ENCODE data around the gene APMAP.

The APMAP gene

DNA sequence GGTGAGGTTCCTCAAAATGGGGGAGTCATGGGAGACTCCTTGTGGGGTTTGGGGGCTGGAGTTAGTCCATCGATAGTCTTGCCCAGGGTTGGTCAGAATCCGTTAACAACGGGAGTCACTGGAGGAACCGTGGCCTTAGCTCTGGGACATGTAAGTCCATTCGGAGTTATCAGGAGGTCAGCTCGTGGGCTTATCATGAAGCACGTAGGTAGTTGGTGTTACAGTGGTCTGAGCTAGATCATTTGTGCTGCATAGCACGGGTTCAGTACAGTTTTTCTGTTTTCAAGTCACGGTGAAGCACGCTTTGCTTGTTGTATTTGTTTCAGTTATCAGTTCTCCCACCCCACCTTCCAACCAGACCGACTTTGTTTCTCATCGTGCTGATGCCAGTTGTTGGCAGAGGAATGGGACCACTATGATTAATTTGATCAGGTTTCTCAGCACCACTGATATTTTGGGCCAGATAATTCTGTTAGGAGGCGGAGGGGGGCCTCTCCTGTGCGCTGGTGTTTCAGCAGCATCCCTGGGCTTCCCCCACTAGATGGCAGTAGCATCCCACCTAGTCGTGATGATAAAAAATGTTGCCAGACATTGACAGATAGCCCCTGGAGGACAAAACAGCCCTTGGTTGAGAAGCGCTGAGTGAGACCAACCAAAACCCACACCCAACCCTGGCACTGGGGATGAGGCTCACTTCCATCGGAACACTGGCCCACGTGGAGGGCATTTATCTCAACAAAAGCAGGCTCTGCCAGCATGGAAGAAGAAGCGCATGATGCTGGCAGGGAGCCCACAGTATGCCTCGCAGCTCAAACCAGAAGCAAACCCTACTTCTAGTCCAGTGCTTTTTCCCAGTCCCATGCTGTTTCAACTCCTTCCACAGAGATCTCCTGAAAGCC, 2.2 kb upstream of the APMAP start:
- in situ Hi-C loops (cut with MboI; ENCODE audit: low sequenced_read_pairs), result loop anchor here (5.0 to 25.0 kb wide), 4 partner anchors 68 to 868 kb away; partner anchors contain the start of gene GINS1
- Histone ChIP-seq H3K4me3 (no peak overlapping the region), H3K27me3 (ENCODE audit: low read depth) (no peaks in the 10 kb centered on the region), H3K9me3 (no peaks in the 10 kb centered on the region), H3K4me1 (peaks cover 26% of the 10 kb centered on the region), H3K36me3 (replicated peaks) (peaks cover 3% of the 10 kb centered on the region)
- DNase-seq (ENCODE audit: low spot score in 2 of 2), result peak; percentile 65 to 86

DNA sequence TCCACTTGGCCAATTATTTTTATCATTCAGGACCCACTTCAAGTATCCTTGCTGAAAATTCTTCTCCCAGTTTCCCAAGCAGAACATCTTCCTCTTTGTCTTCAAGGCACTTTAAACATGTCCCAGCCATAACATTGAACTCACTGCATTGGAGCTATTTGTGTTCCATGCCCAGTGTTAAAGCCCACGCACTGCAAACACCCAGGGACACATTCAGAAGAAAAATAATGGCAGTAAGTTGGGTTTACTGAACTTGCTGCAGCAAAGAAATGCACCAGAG, 1.6 kb upstream of the APMAP start:
- no peak overlapping the region for H3K4me3 ChIP-seq
- H3K9me3 ChIP-seq, result no peaks in the 10 kb centered on the region
- DNase-seq (ENCODE audit: low spot score in 2 of 2), result no peak
- H3K36me3 ChIP-seq (replicated peaks), result peaks cover 3% of the 10 kb centered on the region
- in situ Hi-C loops (cut with MboI; ENCODE audit: low sequenced_read_pairs), result loop anchor here (10.0 to 25.0 kb wide), 2 partner anchors 301 to 868 kb away; no protein-coding TSS in a partner anchor
- H3K4me1 ChIP-seq, result peaks cover 26% of the 10 kb centered on the region
- no peaks in the 10 kb centered on the region for H3K27me3 ChIP-seq (ENCODE audit: low read depth)

DNA sequence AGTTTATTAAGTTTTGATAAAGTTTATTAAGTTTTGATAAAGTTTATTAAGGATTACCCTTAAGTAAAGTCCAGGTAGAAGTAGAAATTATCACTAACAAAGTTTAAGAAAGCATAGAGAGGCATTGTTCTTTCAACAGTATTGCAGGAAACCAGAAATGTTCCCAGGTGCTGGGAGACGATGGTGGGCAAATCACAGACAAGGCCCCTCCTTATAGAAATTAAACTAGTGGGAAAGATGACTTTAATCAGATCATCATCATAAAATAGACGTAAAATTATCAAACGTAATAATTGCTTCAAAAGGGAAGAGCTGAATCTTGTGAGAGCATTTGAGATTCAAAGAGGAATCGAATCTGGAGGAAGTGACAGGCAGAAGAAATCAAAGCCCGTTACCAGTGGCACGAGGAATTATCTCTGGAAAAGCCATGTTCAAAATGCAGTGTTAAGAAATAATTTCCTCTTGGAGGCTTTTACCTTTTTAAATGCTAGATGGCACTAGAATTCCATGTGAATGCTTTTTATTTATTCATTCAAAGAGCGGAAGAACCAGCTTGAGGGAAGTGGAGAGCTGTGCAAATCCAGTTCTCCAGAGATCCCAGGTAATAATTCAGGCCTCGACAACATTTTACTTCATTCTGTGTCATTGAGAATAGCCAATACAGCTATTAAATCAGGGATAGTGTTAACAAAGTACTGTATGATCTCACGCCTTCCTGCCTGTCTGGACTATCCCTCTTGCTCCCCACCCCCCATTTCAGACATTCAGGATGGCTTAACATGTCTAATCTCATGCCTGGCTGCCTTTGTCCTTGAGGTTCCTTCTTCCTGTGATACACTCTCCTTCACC, 1.0 kb upstream of the APMAP start:
- no peaks in the 10 kb centered on the region for H3K9me3 ChIP-seq
- H3K4me1 ChIP-seq, result peaks cover 26% of the 10 kb centered on the region
- H3K27me3 ChIP-seq (ENCODE audit: low read depth), result no peaks in the 10 kb centered on the region
- in situ Hi-C loops (cut with MboI; ENCODE audit: low sequenced_read_pairs), result loop anchor here (10.0 to 25.0 kb wide), 2 partner anchors 301 to 869 kb away; no protein-coding TSS in a partner anchor
- H3K4me3 ChIP-seq, result peak overlapping the region; percentile 98
- DNase-seq (ENCODE audit: low spot score in 2 of 2), result peak in 1 of 2 experiments; percentile 48
- H3K36me3 ChIP-seq (replicated peaks), result peaks cover 3% of the 10 kb centered on the region

DNA sequence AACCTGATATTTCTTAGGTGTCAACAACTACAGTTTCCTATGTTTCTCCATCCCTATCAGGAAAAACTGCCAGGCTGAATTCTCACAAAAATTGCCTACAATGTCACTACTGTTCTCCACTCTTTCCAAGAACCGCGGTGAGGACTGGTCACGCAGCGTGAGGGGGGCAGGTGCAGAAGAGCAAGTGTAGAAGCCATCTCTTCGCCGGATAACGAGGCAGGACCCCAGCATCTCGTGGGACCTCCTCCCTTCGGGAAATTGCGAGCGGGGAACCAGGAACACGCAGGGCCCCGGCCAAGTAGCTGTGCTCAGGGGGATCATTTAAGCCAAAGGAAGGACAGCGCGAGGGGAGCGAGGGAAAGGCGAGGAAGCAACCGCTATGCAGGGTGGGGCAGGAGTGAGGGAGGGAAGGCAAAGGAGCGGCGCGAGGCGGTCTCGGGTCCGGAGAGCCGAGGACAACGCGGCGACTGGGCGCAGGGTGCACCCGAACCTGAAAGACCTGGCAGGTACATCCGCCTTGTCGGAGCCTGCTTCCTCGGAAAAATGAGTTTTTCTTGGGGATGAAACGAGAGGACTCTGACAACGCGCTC, 559 bp downstream of the APMAP start:
- DNase-seq (ENCODE audit: low spot score in 2 of 2), result peak; percentile 25 to 53
- peaks cover 26% of the 10 kb centered on the region for H3K4me1 ChIP-seq

DNA sequence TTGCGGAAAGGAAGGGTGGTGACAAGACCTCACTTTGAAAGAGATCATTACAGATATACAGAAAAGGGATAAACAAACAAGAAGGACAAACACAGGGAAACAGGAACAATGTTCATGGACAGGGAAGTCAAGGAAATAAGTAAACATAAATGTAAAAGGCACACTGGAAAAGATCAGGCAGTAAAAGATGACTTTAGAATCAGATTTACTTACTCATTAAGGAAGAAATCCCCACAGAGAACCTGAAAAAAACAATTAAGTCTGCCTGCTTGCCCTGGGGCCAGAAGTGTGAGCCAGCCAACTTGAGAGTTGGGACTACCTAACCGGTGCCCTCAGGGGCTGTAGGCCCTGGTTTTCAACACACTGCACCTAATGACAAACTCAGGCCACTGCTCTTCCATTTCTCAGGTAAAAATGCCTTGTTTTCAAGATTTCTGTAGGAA, 1.7 kb downstream of the APMAP start:
- H3K36me3 ChIP-seq (replicated peaks), result peaks cover 3% of the 10 kb centered on the region
- peak overlapping the region; percentile 98 for H3K4me3 ChIP-seq
- in situ Hi-C loops (cut with MboI; ENCODE audit: low sequenced_read_pairs), result loop anchor here (10.0 to 25.0 kb wide), 2 partner anchors 304 to 871 kb away; no protein-coding TSS in a partner anchor
- peak in 1 of 2 experiments; percentile 29 for DNase-seq (ENCODE audit: low spot score in 2 of 2)
- no peaks in the 10 kb centered on the region for H3K27me3 ChIP-seq (ENCODE audit: low read depth)
- H3K9me3 ChIP-seq, result no peaks in the 10 kb centered on the region
- peaks cover 26% of the 10 kb centered on the region for H3K4me1 ChIP-seq

More for the DNA sequence above, 559 bp downstream of the APMAP start:
- in situ Hi-C loops (cut with MboI; ENCODE audit: low sequenced_read_pairs), result loop anchor here (10.0 to 25.0 kb wide), 2 partner anchors 303 to 870 kb away; no protein-coding TSS in a partner anchor
- Histone ChIP-seq H3K9me3 (no peaks in the 10 kb centered on the region), H3K36me3 (replicated peaks) (peaks cover 3% of the 10 kb centered on the region), H3K4me3 (peak overlapping the region; percentile 98), H3K27me3 (ENCODE audit: low read depth) (no peaks in the 10 kb centered on the region)

DNA sequence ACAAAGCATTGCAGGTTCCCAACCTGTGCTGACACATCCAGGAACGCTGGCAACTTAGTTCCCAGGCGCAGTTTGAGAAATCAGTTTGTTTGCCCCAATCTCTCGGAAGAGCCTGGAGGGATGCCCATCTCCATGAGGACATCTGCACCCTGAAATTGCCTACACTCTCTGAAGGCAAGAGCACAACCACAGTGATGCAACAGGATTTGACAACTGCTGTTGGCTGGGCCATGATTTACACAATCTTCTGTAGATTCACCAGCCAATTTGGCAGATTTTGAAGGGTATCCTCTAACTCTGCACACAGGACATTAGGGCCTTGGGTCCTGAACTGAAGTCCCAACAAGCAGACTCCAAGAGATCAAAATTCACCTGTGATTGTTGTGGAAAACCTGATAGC, 3.4 kb downstream of the APMAP start:
- in situ Hi-C loops (cut with MboI; ENCODE audit: low sequenced_read_pairs), result loop anchor here (25.0 kb wide), 1 partner anchor 873 kb away; no protein-coding TSS in a partner anchor
- H3K4me3 ChIP-seq, result no peak overlapping the region
- H3K27me3 ChIP-seq (ENCODE audit: low read depth), result no peaks in the 10 kb centered on the region
- peaks cover 24% of the 10 kb centered on the region for H3K4me1 ChIP-seq
- no peaks in the 10 kb centered on the region for H3K9me3 ChIP-seq
- no peak for DNase-seq (ENCODE audit: low spot score in 2 of 2)
- peaks cover 3% of the 10 kb centered on the region for H3K36me3 ChIP-seq (replicated peaks)

- in situ Hi-C loops (cut with MboI; ENCODE audit: low sequenced_read_pairs), result loop anchor here (25.0 kb wide), 1 partner anchor 874 kb away; no protein-coding TSS in a partner anchor
- Histone ChIP-seq H3K9me3 (no peaks in the 10 kb centered on the region), H3K27me3 (ENCODE audit: low read depth) (no peaks in the 10 kb centered on the region), H3K36me3 (replicated peaks) (peaks cover 3% of the 10 kb centered on the region), H3K4me1 (peaks cover 17% of the 10 kb centered on the region), H3K4me3 (no peak overlapping the region)
- no peak for DNase-seq (ENCODE audit: low spot score in 2 of 2)
These were observed 4.4 kb downstream of the APMAP start for GRCh38 chr20:24987873-24988835.

- in situ Hi-C loops (cut with MboI; ENCODE audit: low sequenced_read_pairs), result loop anchor here (25.0 kb wide), 1 partner anchor 875 kb away; no protein-coding TSS in a partner anchor
These were observed 5.3 kb downstream of the APMAP start for GRCh38 chr20:24987244-24987643.

DNA sequence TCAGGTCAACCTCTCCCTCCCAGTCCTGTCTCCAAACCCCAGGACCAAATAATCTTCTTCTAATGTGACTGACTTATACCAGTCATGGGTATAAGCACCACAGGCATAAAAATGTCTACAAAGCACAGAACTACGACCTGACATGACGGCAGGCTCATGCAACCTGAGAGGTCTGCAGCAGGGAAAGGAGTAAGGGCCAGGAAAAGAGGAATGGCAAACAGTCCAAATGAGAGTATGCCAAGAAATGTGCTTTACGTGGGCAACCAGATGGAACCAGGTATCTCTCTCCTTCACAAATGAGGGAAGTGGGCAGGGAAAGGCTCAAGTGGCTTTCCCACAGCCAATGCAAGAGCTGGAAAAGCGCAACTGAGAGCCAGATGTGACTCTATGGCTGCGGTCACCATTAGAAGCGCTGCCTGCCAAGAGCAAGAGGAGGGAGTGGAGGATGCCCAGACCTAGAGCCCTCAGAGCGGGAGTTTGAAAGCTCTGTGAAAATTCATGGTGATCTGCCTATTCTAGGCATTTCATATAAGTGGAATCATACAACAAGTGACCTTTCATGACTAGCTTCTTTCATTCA, 6.0 kb downstream of the APMAP start:
- peaks cover 12% of the 10 kb centered on the region for H3K4me1 ChIP-seq
- in situ Hi-C loops (cut with MboI; ENCODE audit: low sequenced_read_pairs), result loop anchor here (25.0 kb wide), 1 partner anchor 876 kb away; no protein-coding TSS in a partner anchor
- DNase-seq (ENCODE audit: low spot score in 2 of 2), result no peak

More at GRCh38 chr20:24987244-24987643, 5.3 kb downstream of the APMAP start:
- peaks cover under 1% of the 10 kb centered on the region for H3K36me3 ChIP-seq (replicated peaks)
- no peaks in the 10 kb centered on the region for H3K27me3 ChIP-seq (ENCODE audit: low read depth)
- H3K4me1 ChIP-seq, result peaks cover 13% of the 10 kb centered on the region
- no peak for DNase-seq (ENCODE audit: low spot score in 2 of 2)
- H3K9me3 ChIP-seq, result no peaks in the 10 kb centered on the region
- no peak overlapping the region for H3K4me3 ChIP-seq

DNA sequence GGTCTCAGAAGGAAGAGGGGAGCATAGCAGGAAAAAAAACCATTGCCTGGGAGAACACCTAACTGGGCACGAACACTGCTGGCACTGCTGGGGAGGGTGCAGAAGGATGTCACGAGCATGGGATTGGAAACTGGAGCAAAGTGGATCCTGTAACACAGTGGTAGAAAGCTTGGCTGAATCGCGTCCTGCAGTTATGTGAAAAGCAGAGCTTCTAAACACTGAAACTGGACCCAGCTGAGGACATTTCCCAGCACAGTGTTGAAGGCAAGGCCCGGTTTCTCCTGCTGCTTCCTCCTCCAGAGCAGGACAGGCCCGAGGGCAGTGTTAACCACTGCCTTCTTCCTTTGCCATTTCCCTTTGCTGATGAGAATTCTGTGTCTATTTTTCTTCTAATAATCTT, 6.7 kb downstream of the APMAP start:
- in situ Hi-C loops (cut with MboI; ENCODE audit: low sequenced_read_pairs), result loop anchor here (25.0 kb wide), 1 partner anchor 876 kb away; no protein-coding TSS in a partner anchor
- Histone ChIP-seq H3K36me3 (replicated peaks) (peaks cover 8% of the 10 kb centered on the region), H3K4me1 (peaks cover 5% of the 10 kb centered on the region), H3K4me3 (no peak overlapping the region), H3K9me3 (no peaks in the 10 kb centered on the region), H3K27me3 (ENCODE audit: low read depth) (no peaks in the 10 kb centered on the region)
- DNase-seq (ENCODE audit: low spot score in 2 of 2), result no peak

More for the DNA sequence above, 6.0 kb downstream of the APMAP start:
- Histone ChIP-seq H3K9me3 (no peaks in the 10 kb centered on the region), H3K27me3 (ENCODE audit: low read depth) (no peaks in the 10 kb centered on the region), H3K4me3 (no peak overlapping the region), H3K36me3 (replicated peaks) (peaks cover 3% of the 10 kb centered on the region; the same call in 1 of the 2 replicates)

DNA sequence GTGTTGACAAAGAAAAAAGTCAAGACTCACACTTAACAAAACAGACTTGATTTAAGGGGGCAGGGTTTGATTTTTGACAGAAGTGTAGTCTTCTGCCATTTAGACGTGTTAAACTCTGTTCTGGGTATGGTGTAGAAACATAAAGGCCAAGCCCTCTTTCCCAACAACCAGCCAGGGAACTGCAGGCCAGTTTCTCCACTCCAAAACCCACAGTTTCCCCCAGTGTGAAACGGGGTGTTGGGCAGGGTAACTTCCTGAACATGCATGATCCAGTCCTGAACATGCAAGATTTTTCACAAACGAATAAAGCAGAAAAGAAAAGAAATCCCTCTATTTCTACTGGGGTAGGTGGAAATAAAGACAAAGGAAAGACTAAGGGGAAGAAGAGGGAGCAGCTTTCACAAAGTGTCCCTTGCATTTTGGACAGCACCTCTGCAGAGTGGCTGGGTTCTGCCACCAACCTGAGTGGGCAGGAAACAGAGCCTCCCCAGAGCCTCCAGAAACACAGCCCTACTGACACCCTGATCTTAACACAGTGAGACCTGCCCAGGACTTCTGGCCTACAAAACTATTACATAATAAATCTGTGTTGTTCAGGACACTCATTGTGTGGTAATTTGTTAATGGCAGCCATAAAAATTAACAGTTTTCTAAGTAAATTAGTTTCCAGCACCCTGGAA, 7.5 kb downstream of the APMAP start:
- Histone ChIP-seq H3K9me3 (peaks cover under 1% of the 10 kb centered on the region), H3K4me3 (no peak overlapping the region), H3K4me1 (no peaks in the 10 kb centered on the region; the same call in 1 of the 2 replicates), H3K36me3 (replicated peaks) (peaks cover 13% of the 10 kb centered on the region), H3K27me3 (ENCODE audit: low read depth) (no peaks in the 10 kb centered on the region)
- in situ Hi-C loops (cut with MboI; ENCODE audit: low sequenced_read_pairs), result loop anchor here (25.0 kb wide), 1 partner anchor 877 kb away; no protein-coding TSS in a partner anchor
- no peak for DNase-seq (ENCODE audit: low spot score in 2 of 2)
